Neural crest cell (in vitro differentiated cells): ENCODE measurements around the gene RAB37. TPM values are rescaled to one million over a fixed set of nuclear protein-coding genes. Genes with fewer than 3 reads are reported as not detected.

Source experiments
- DNase-seq: peaks from one replicate; pipeline ENCODE4 v3.0.0; 2021; ENCODE audit warnings: low read depth, mixed read lengths, low spot score
- H3K27ac Mint-ChIP-seq: one replicate; pipeline ENCODE4 v1.8.0; 2021; ENCODE audit warnings: mild to moderate bottlenecking, mixed read lengths; ENCODE audit not compliant: unreplicated experiment
- H3K27me3 Mint-ChIP-seq: 2 replicates; pipeline ENCODE4 v1.8.0; 2021; ENCODE audit warnings: low read depth, mild to moderate bottlenecking, mixed read lengths
- H3K36me3 Mint-ChIP-seq: 2 replicates; pipeline ENCODE4 v1.8.0; 2021; ENCODE audit warnings: low read depth, mild to moderate bottlenecking, mixed read lengths
- H3K4me1 Mint-ChIP-seq: 2 replicates; pipeline ENCODE4 v1.8.0; 2021; ENCODE audit warnings: mixed read lengths
- H3K4me3 Mint-ChIP-seq: one replicate; pipeline ENCODE4 v1.8.0; 2021; ENCODE audit warnings: mild to moderate bottlenecking, mixed read lengths
- H3K9me3 Mint-ChIP-seq: 2 replicates; pipeline ENCODE4 v1.8.0; 2021; ENCODE audit warnings: mixed read lengths
- total RNA-seq: library from RNA; stranded (reverse); gene quantifications from 2 replicates; pipeline ENCODE4 v1.2.1, GENCODE V29; 2021
- TF ChIP-seq, protein P1 (sequence below): fragments of 200-600 bp; sonication (generic); conservative IDR thresholded peaks from 2 replicates; pipeline ENCODE4 v1.5.0; 2021; ENCODE audit warnings: antibody characterized with exemption, mild to moderate bottlenecking

Gene RAB37
- total RNA-seq, 1 donor from 2014 or later: not detected

- DNase-seq: no peak
- no peaks in the 10 kb centered on the region for H3K9me3 Mint-ChIP-seq
- TF ChIP-seq, protein P1, sequence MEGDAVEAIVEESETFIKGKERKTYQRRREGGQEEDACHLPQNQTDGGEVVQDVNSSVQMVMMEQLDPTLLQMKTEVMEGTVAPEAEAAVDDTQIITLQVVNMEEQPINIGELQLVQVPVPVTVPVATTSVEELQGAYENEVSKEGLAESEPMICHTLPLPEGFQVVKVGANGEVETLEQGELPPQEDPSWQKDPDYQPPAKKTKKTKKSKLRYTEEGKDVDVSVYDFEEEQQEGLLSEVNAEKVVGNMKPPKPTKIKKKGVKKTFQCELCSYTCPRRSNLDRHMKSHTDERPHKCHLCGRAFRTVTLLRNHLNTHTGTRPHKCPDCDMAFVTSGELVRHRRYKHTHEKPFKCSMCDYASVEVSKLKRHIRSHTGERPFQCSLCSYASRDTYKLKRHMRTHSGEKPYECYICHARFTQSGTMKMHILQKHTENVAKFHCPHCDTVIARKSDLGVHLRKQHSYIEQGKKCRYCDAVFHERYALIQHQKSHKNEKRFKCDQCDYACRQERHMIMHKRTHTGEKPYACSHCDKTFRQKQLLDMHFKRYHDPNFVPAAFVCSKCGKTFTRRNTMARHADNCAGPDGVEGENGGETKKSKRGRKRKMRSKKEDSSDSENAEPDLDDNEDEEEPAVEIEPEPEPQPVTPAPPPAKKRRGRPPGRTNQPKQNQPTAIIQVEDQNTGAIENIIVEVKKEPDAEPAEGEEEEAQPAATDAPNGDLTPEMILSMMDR: no peak
- peaks cover 34% of the 10 kb centered on the region for H3K27me3 Mint-ChIP-seq
- no peak overlapping the region for H3K4me3 Mint-ChIP-seq
- no peak overlapping the region for H3K27ac Mint-ChIP-seq
- H3K36me3 Mint-ChIP-seq: no peaks in the 10 kb centered on the region
- no peaks in the 10 kb centered on the region for H3K4me1 Mint-ChIP-seq
Observed at GRCh38 chr17:74695629-74696028, 41.4 kb upstream of the RAB37 start.

GRCh38 chr17:74697515-74697914 lies 39.5 kb upstream of the RAB37 start:
- no peaks in the 10 kb centered on the region for H3K4me1 Mint-ChIP-seq
- H3K36me3 Mint-ChIP-seq: no peaks in the 10 kb centered on the region
- peaks cover 23% of the 10 kb centered on the region for H3K27me3 Mint-ChIP-seq
- no peak overlapping the region for H3K4me3 Mint-ChIP-seq
- H3K9me3 Mint-ChIP-seq: no peaks in the 10 kb centered on the region
- DNase-seq: no peak
- TF ChIP-seq, protein P1: no peak
- H3K27ac Mint-ChIP-seq: no peak overlapping the region

GRCh38 chr17:74698069-74698468 lies 39.0 kb upstream of the RAB37 start:
- no peak for DNase-seq
- Mint-ChIP-seq H3K36me3 (no peaks in the 10 kb centered on the region), H3K27ac (no peak overlapping the region), H3K27me3 (peaks cover 21% of the 10 kb centered on the region), H3K9me3 (no peaks in the 10 kb centered on the region), H3K4me1 (no peaks in the 10 kb centered on the region), H3K4me3 (no peak overlapping the region)
- TF ChIP-seq, protein P1: no peak

DNA sequence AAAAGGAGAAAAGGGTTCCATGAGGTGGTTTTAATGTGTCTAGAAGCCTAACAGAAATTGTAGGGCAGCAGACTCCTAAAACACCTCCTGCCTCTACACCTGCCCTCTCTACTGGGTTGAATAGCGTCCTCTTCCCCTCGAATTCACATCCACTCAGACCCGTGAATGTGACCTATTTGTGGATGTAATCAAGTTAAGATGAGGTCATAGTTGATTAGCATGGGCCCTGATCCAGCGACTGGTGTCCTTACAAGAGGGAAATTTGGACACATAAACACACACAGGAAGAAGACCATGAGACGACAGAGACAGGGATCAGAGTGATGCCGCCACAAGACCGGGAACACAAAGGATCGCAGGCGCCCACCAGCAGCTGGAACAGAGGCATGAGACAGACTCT lies 37.8 kb upstream of the RAB37 start:
- no peaks in the 10 kb centered on the region for H3K36me3 Mint-ChIP-seq

GRCh38 chr17:74702116-74702871 lies 34.8 kb upstream of the RAB37 start:
- Mint-ChIP-seq H3K27me3 (peaks cover 29% of the 10 kb centered on the region), H3K4me1 (no peaks in the 10 kb centered on the region), H3K27ac (no peak overlapping the region), H3K9me3 (no peaks in the 10 kb centered on the region), H3K36me3 (no peaks in the 10 kb centered on the region), H3K4me3 (no peak overlapping the region)
- TF ChIP-seq, protein P1: no peak
- DNase-seq: no peak

More for the DNA sequence above, 37.8 kb upstream of the RAB37 start:
- TF ChIP-seq, protein P1: no peak
- Mint-ChIP-seq H3K9me3 (no peaks in the 10 kb centered on the region), H3K4me1 (no peaks in the 10 kb centered on the region), H3K4me3 (no peak overlapping the region), H3K27ac (no peak overlapping the region), H3K27me3 (peaks cover 16% of the 10 kb centered on the region)
- DNase-seq: no peak
